Measurements from ENCODE around the gene CCDC7.

DNA sequence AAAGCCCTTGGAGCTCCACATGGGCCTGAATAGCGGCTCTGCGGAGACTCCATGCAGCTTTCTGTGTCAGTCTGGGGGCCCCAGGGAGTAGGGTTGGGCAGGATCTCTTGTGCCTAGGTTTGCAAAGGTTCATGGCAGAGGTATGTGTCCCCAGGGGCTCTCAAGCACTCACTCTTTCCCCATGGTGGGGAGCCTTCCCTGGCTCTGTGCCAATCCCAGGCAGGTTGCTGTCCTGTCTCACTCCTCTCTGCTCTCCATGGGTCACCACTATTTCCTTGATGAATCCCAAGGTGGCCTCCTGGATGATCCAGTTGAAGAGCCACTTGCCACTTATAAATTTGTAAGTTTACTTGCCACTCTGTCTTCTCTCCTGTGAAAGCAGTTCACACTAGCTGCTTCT, 238.4 kb downstream of the CCDC7 start:
- TF ChIP-seq, protein P1, sequence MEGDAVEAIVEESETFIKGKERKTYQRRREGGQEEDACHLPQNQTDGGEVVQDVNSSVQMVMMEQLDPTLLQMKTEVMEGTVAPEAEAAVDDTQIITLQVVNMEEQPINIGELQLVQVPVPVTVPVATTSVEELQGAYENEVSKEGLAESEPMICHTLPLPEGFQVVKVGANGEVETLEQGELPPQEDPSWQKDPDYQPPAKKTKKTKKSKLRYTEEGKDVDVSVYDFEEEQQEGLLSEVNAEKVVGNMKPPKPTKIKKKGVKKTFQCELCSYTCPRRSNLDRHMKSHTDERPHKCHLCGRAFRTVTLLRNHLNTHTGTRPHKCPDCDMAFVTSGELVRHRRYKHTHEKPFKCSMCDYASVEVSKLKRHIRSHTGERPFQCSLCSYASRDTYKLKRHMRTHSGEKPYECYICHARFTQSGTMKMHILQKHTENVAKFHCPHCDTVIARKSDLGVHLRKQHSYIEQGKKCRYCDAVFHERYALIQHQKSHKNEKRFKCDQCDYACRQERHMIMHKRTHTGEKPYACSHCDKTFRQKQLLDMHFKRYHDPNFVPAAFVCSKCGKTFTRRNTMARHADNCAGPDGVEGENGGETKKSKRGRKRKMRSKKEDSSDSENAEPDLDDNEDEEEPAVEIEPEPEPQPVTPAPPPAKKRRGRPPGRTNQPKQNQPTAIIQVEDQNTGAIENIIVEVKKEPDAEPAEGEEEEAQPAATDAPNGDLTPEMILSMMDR (IDR thresholded peaks at IDR 0.05; ENCODE audit: insufficient read depth, low read length), result no peak
- TF ChIP-seq GABPA (IDR thresholded peaks at IDR 0.05; ENCODE audit: low read depth) (no peak), POLR2AphosphoS5 (IDR thresholded peaks at IDR 0.05; ENCODE audit: low read depth) (no peak)
